SU-DHL-6 (cell line): ENCODE measurements around the gene B4GALT1.
"Not testable (repeated sequence)": the region's sequence is repeated elsewhere in the genome, so short reads cannot be mapped to it uniquely, and the experiment has no call there.

Experiments
- H2AFZ ChIP-seq: fragments of 200-600 bp; sonication (generic); 2 replicates; pipeline ENCODE4 v1.6.1; 2014; ENCODE audit warnings: low read depth, mild to moderate bottlenecking, moderate library complexity, mixed read lengths, antibody characterized with exemption, low read length; ENCODE audit not compliant: severe bottlenecking
- H3F3A ChIP-seq: fragments of 200-600 bp; shearing (Covaris generic); 2 replicates; pipeline ENCODE4 v1.6.0; 2016; ENCODE audit warnings: antibody characterized with exemption, mild to moderate bottlenecking; ENCODE audit not compliant: insufficient read depth
- H3K27ac ChIP-seq: fragments of 200-600 bp; sonication (generic); 2 replicates; pipeline ENCODE4 v1.5.1; 2016; ENCODE audit warnings: low read depth, mild to moderate bottlenecking, low read length, moderate library complexity, mixed read lengths
- H3K27me3 ChIP-seq: fragments of 200-600 bp; sonication (generic), shearing (Covaris generic); 2 replicates; pipeline ENCODE4 v1.6.0; 2014; ENCODE audit warnings: mild to moderate bottlenecking, low read length
- H3K36me3 ChIP-seq: fragments of 200-600 bp; sonication (generic); 2 replicates; pipeline ENCODE4 v1.6.1; 2014; ENCODE audit warnings: mild to moderate bottlenecking, low read length, mixed read lengths
- H3K4me2 ChIP-seq: fragments of 300-600, 200-600 bp; shearing (Covaris generic), sonication (generic); 2 replicates; pipeline ENCODE4 v1.6.0; 2014; ENCODE audit warnings: low read length, low read depth, mild to moderate bottlenecking; ENCODE audit not compliant: poor library complexity, severe bottlenecking
- H3K4me3 ChIP-seq: fragments of 200-600 bp; sonication (generic); 2 replicates; pipeline ENCODE4 v1.5.1; 2014; ENCODE audit warnings: antibody characterized with exemption, low read length, mild to moderate bottlenecking, mixed read lengths; ENCODE audit not compliant: insufficient read depth, poor library complexity, severe bottlenecking
- H3K79me2 ChIP-seq: fragments of 200-600 bp; sonication (generic); 2 replicates; pipeline ENCODE4 v1.6.1; 2014; ENCODE audit warnings: mild to moderate bottlenecking, low read length, moderate library complexity; ENCODE audit not compliant: insufficient read depth
- H3K9ac ChIP-seq: fragments of 200-600 bp; sonication (generic); 2 replicates; pipeline ENCODE4 v1.7.0; 2014; ENCODE audit warnings: mild to moderate bottlenecking, low read length
- H3K9me2 ChIP-seq: fragments of 200-600 bp; sonication (generic); replicated peaks from 2 replicates; pipeline ENCODE4 v1.6.1; 2014; ENCODE audit warnings: low read length; ENCODE audit not compliant: insufficient read depth
- H3K9me3 ChIP-seq: fragments of 200-600 bp; sonication (generic); 2 replicates; pipeline ENCODE4 v1.6.1; 2014; ENCODE audit warnings: low read length, mixed read lengths; ENCODE audit not compliant: insufficient read depth
- H4K20me1 ChIP-seq: fragments of 200-600 bp; sonication (generic); 2 replicates; pipeline ENCODE4 v1.6.1; 2014; ENCODE audit warnings: low read depth, mild to moderate bottlenecking, antibody characterized with exemption, low read length, moderate library complexity, mixed read lengths
- CTCF ChIP-seq: fragments of 200-600 bp; sonication (generic); IDR thresholded peaks from one replicate; pipeline ENCODE4 v1.5.1; 2017; ENCODE audit warnings: antibody characterized with exemption, mild to moderate bottlenecking, low read length, moderate library complexity; ENCODE audit not compliant: insufficient read depth, poor library complexity, severe bottlenecking
- EZH2phosphoT487 ChIP-seq: fragments of 200-600 bp; sonication (generic), shearing (Covaris generic); conservative IDR thresholded peaks from 2 replicates; pipeline ENCODE4 v1.6.1; 2018; ENCODE audit warnings: mild to moderate bottlenecking, antibody characterized with exemption, low read length, moderate library complexity, mixed read lengths

B4GALT1 gene

GRCh38 chr9:33099754-33100153 is 67.4 kb downstream of the B4GALT1 start:
- Histone ChIP-seq H3K4me2 (no peak overlapping the region), H2AFZ (no peak overlapping the region), H3F3A (no peaks in the 10 kb centered on the region), H4K20me1 (no peaks in the 10 kb centered on the region), H3K9me3 (no peaks in the 10 kb centered on the region), H3K9me2 (no peaks in the 10 kb centered on the region), H3K27me3 (no peaks in the 10 kb centered on the region), H3K36me3 (no peaks in the 10 kb centered on the region), H3K79me2 (no peaks in the 10 kb centered on the region), H3K9ac (no peak overlapping the region), H3K27ac (no peak overlapping the region), H3K4me3 (no peak overlapping the region)
- TF ChIP-seq EZH2phosphoT487 (no peak), CTCF (no peak)

GRCh38 chr9:33097192-33097591 is 69.9 kb downstream of the B4GALT1 start:
- Histone ChIP-seq H3K79me2 (no peaks in the 10 kb centered on the region), H4K20me1 (no peaks in the 10 kb centered on the region), H3F3A (no peaks in the 10 kb centered on the region), H3K36me3 (no peaks in the 10 kb centered on the region), H3K27me3 (no peaks in the 10 kb centered on the region), H2AFZ (no peak overlapping the region), H3K4me2 (no peak overlapping the region), H3K9me3 (no peaks in the 10 kb centered on the region), H3K27ac (no peak overlapping the region), H3K9me2 (no peaks in the 10 kb centered on the region), H3K4me3 (no peak overlapping the region), H3K9ac (no peak overlapping the region)
- TF ChIP-seq CTCF (no peak), EZH2phosphoT487 (no peak)

- Histone ChIP-seq H3K9ac (no peak overlapping the region), H3K9me2 (no peaks in the 10 kb centered on the region), H3K4me3 (no peak overlapping the region), H3K79me2 (no peaks in the 10 kb centered on the region), H3K4me2 (no peak overlapping the region), H3K9me3 (no peaks in the 10 kb centered on the region), H2AFZ (no peak overlapping the region), H3K36me3 (no peaks in the 10 kb centered on the region), H3F3A (no peaks in the 10 kb centered on the region), H4K20me1 (no peaks in the 10 kb centered on the region), H3K27ac (no peak overlapping the region), H3K27me3 (no peaks in the 10 kb centered on the region)
- TF ChIP-seq CTCF (no peak), EZH2phosphoT487 (no peak)
Measured at GRCh38 chr9:33092634-33093033, 74.5 kb downstream of the B4GALT1 start.

GRCh38 chr9:33085672-33086071 is 81.5 kb downstream of the B4GALT1 start:
- not testable (repeated sequence) for H3K9me2 ChIP-seq, H3K9me3 ChIP-seq, H3F3A ChIP-seq, H3K27me3 ChIP-seq, H3K4me2 ChIP-seq, H3K36me3 ChIP-seq, H3K27ac ChIP-seq, H3K9ac ChIP-seq, H3K79me2 ChIP-seq, H3K4me3 ChIP-seq, H2AFZ ChIP-seq, H4K20me1 ChIP-seq
